ENCODE results near the gene CCDC170.

GRCh38 chr6:151632415-151632987 lies 138.7 kb downstream of the CCDC170 start:
- TF ChIP-seq ZBTB33 (IDR thresholded peaks at IDR 0.05; ENCODE audit: extremely low read depth, insufficient replicate concordance, low read length) (no peak), EZH2phosphoT487 (IDR thresholded peaks at IDR 0.05; ENCODE audit: borderline replicate concordance) (no peak), POLR2AphosphoS5 (IDR thresholded peaks at IDR 0.05; ENCODE audit: low read depth, low read length) (no peak), CTCF (IDR thresholded peaks at IDR 0.05 in 2 of 3, conservative IDR thresholded peaks at IDR 0.05 in 1 of 3; ENCODE audit: borderline replicate concordance in 1 of 3, insufficient read depth in 1 of 3, low read depth in 2 of 3, low read length in 2 of 3) (no peak), REST (IDR thresholded peaks at IDR 0.05; ENCODE audit: low read depth) (no peak), POLR2A (IDR thresholded peaks at IDR 0.05; ENCODE audit: borderline replicate concordance, extremely low read depth, insufficient read depth, insufficient read length) (no peak), SIN3A (IDR thresholded peaks at IDR 0.05; ENCODE audit: low read depth) (no peak), ZFX (IDR thresholded peaks at IDR 0.05) (no peak), MAX (IDR thresholded peaks at IDR 0.05) (no peak), SP1 (IDR thresholded peaks at IDR 0.05; ENCODE audit: low read depth) (no peak), EZH2 (IDR thresholded peaks at IDR 0.05) (no peak)
